CD4-positive, alpha-beta T cell treated with Interleukin-15 for 1 hour (primary cell): ENCODE results near the gene CPLX3.

Experiments
- DNase-seq: peaks from one replicate; pipeline ENCODE4 v3.0.0-alpha.2; 2020

The CPLX3 gene

DNA sequence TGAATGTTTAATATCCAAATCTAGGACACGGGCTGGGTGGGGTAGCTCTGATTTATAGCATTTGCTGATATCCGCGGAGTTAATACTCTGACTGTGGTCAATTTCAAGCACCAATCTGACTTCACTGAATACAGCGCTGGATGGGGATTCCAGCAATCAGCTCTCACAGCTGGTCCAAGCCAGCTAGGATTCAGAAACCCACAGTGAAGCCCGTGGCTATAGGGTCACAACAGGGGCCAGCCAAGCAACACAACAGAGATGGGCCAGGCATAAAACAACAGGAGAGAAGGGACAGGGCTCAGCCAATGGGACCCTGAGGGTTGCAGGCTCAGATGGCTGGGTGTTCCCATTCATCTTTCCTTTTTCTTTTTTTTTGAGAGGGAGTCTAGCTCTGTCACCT lies 19.1 kb upstream of the CPLX3 start:
- no peak for DNase-seq

DNA sequence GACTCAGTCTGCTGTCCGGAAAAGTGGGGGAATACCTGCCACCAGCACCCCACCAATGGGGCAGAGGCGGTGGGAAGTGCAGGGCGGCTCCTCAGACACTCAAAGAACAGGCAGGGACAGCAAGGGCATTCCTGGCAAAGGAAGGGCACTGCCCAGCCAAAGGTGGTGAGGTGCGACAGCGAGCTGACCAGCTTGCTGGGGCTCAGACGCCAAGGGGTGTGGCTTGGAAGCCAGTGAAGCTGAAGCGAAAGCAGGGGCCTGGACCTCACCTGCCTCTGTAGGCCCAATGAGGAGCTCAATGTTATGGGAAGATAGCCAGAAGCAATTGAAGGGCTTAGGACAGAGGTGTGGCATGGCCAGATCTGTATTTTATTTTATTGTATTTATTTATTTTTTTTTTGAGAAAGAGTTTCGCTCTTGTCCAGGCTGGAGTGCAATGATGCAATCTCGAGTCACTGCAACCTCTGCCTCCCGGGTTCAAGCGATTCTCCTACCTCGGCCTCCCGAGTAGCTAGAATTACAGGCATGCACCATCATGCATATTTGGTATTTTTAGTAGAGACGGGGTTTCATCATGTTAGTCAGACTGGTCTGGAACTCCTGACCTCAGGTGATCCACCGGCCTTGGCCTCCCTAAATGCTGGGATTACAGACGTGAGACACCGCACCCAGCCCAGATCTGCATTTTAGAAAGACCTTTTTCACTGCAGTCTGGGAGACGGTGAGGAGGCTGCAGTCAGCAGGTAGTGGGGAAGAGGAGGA lies 18.2 kb upstream of the CPLX3 start:
- no peak for DNase-seq

DNA sequence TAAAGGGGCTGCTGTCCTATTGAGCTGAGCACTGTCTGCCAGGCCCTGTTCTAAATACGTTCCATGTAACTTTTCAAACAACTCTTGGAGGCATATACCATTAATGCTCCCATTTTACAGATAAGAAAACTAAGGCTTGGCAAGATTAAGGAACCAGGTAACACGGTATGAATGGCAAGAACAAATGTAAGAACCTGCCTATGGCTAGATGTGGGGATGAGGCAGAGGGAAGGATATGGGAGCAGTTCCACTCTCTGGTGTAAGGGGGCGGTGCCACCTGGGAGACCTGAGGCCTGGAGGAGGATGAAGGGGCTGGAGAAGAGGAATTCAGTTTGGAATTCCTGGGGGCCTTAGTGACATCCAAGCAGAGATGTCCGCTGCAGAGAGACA lies 17.6 kb upstream of the CPLX3 start:
- DNase-seq: no peak

DNA sequence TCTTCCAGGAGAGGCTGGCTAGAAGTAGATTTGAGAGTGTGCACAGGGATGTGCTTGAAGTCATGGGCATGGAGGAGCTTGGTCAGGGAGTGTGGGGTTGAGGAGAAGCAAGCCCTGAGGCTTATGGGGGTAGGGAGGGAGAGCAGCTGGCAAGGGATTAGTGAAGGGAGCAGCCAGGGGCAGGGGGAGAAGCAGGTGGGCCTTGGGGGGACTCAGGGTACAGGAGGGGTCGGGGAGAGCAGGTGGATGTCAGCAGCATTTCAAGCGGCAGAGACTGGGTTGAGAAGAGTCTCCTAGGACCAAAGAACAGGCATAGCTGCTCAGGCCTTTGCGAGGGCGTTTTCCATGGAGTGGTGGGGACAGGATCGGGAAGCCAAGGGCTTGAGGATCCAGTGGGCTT lies 17.2 kb upstream of the CPLX3 start:
- DNase-seq: no peak

DNA sequence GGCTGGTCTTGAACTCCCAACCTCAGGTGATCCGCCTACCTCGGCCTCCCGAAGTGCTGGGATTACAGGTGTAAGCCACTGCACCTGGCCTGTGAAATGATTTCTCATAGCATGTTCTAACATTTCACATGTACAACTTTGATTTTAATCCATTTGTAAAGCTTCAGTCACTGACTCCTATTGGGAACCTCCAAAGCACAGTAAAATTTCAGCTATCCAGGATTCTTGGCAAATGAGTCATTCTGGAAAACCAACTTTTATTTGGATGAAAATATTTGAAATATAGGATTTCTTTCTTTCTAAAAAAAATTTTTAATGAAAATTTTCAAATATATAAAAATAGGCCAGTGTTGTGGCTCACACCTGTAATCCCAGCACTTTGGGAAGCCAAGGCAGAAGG lies 16.5 kb upstream of the CPLX3 start:
- no peak for DNase-seq

DNA sequence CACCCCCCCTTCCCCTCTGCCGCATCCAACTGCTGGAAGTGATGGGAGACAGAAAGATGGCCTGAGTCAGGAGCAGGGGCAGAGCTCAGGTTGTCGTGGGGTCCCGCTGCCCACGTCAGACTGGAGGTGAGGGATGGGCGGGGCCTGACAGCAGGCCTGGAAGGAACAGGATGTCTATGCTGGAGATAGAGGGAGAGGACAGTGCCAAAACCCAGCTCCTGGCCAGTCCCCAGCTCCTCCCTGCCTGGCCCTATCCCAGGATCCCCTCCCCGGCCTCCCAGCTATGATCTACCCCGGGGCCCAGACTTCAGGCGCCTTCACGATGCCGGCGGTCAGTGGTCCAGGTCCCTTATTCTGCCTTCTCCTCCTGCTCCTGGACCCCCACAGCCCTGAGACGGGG lies 13.9 kb upstream of the CPLX3 start, which contains the start of gene LMAN1L:
Gene LMAN1L, plus strand, starts transcription at position 303 of the 400 bp plus-strand sequence. Its CDS starts 20 bp downstream, at position 323.
- no peak for DNase-seq

DNA sequence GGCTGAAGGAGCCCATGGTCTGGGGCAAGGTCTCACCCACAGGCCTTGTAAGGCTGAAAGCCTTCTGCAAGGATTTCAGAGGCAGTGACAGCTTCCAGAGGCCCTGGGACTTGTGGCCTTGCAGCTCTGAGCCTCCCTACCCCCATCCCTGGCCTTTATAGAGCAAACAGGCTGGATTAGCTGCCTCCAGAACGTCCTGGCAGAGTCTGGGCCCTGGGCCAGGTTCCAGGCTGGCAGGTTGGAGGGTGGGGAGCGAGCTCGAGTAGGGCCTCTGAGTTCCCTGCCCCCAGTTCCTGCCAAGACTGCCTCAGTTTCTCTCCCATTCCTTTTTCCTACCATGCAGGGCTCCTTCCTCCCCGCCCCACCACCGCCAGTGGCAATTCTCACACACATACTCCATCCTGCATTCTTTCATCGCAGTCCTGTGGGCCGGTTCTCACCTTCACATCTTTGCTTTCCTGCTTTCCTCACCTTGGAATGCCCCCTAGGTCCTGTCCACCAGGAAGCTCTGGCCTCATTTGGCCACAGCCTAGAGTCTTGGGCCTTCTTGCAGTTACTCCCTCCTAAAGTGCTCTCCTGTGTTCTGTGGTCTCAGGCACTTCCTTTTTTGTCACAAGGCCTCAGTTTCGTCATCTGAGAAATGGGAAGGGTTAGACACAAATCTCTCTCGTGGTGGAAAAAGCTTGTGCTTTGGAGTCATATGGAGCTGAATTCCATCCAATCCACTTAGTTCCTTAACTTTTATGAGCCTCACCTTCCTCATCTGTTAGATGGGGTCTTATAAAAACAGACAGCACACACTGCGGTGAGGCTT lies 11.1 kb upstream of the CPLX3 start:
- DNase-seq: no peak

DNA sequence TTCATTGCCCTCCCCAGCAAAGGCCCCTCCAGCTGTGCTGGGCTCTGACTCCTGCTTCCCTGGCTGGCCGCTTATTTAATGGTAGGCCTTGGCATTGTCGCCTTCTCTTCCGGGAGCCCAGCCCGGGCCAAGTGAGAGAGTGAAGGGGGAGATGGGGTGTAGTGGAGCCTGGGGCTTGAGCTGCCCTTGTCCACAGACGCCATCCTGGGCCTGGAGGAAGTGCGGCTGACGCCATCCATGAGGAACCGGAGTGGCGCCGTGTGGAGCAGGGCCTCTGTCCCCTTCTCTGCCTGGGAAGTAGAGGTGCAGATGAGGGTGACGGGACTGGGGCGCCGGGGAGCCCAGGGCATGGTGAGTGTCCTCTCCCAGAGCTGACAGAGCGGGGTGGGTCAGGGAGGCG lies 10.5 kb upstream of the CPLX3 start:
- DNase-seq: no peak

DNA sequence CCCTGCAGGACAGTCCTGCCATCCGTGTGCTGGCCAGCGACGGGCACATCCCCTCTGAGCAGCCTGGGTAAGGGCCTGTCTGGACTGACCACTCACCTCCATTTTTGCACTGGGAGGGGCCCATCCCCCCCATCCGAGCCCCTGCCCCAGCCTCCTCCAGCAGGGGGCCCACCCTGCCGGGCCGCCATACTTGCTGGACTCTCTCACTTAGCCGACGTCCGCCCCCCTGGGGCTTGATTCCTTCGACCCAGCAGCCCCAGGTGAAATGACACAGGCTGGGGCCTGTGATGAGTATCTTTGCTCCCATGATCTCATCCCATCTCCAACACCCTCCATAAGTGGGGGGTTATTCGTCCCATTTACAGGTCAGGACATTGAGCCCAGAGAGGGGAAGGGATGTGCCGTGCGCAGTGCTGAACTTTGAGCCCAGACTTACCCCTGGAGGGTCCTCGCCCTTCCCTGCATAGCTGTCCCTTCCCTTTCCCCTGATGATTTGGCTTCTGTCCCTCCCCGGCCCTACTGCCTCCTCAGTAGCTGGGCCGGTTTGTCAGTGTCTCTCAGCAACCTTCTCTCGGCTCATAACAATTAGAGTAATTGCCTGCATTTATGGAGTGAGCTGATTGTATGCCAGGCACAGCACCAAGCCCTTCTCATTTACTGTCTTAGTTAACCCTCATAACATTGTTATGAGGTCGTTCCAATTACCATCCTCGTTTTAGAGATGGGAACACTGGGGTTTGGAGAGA lies 9.6 kb upstream of the CPLX3 start:
- no peak for DNase-seq

DNA sequence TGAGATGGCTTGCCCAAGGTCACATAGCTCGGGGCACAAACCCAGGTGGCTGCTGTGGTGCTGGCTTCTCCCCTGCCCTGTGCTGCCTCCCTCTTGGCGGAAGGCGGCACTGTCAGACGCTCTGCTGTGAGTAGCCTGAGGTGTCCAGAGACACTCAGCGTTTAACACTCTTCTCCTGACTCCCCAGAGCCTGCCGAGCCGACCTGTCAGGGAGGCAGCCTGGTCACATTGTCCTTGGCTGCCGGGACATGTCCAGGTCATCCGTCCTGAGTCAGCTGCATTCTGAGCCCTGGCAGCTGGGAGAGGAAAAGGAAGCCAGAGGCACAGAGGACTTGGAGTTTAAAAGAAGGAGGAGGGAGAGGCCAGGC lies 9.1 kb upstream of the CPLX3 start:
- no peak for DNase-seq

DNA sequence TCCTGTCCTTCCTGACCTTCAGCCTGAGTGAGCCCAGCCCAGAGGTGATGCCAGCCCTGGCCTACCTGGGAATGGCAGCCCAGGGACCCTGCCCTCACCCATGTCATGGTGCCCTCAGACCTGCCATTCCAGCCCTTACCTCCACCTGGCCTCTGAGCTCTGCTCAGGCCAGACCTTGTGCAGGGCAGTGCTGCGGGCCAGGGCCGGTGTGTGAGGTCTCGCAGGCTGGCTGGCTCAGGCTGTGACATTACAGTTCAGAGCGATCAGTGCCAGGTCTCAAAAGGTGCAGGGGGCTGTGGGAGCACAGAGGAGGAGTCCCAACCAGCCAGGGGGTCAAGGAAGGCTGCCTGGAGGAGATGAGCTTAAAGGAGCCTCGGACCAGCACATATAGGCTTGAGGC lies 6.4 kb upstream of the CPLX3 start:
- no peak for DNase-seq

DNA sequence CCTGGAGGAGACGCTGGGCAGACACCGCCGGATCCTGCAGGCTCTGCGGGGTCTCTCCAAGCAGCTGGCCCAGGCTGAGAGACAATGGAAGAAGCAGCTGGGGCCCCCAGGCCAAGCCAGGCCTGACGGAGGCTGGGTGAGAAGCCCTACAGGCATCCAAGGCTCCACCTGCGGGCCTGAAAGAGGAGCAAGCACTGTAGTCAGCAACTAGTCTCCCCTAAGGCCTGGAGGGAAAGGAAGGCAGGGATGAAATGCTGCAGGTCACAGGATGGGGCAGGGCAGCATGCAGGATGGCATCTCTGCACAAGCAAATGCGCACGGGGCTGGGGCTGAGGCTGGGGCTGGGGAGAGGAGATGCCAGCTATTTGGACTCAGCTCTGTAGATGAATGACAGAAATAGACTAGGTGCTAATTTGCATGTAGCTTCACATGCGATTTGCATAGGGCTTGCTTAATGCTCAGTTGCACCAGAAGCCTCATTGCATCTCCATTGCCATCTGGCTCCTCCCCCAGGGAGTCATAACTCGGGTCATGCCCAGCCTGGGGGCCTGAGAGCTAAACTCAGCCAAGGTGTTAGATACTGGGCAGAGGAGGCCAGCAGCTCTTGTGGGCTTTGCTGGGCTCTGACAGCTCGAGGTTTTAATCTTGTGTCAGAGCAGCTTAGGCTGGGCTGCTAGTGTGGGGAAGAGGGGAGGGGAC lies 5.2 kb upstream of the CPLX3 start:
- DNase-seq: peak; percentile 45

DNA sequence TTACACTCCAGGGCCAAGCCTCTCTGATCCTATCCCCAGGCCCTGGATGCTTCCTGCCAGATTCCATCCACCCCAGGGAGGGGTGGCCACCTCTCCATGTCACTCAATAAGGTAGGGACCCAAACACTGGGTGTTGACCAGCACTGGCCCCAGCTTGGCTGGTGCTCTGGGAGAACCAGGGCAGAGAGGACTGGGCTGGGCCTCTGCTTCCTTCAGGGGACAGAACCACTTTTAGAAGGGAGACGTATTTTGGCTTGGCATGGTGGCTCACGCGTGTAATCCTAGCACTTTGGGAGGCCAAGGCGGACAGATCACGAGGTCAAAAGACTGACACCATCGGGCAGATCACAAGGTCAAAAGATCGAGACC lies 4.7 kb upstream of the CPLX3 start:
- no peak for DNase-seq

DNA sequence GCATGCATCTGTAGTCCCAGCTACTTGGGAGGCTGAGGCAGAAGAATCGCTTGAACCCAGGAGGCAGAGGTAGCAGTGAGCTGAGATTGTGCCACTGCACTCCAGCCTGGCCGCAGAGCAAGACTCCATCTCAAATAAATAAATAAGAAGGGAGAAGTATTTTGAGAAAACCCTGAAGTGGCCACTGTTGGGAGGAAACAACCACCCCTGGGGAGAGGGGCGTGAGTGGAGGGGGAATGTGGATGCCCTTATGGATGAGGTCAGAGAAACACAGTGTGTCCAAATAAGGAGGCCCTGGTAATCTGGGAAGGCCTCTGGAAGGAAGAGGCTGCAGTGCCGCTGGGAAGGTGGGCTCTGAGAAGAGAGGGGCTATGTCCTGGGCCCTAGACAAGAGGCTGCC lies 4.2 kb upstream of the CPLX3 start:
- no peak for DNase-seq

DNA sequence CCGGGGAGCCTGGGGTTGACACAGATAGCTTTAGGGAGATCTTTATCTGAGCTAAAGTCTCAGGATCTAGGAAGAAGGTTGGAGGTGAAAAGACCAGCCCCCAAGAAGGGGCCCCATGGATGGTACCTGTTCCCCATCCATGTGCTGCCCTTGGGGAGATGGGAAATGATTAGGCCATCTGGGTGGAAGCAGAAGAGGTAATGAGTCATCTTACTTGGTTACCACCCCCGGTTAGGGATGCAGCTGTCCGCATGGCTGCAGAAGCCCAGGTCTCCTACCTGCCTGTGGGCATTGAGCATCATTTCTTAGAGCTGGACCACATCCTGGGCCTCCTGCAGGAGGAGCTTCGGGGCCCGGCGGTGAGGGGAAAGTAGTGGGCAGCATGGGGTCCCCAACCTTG lies 3.1 kb upstream of the CPLX3 start:
- no peak for DNase-seq

DNA sequence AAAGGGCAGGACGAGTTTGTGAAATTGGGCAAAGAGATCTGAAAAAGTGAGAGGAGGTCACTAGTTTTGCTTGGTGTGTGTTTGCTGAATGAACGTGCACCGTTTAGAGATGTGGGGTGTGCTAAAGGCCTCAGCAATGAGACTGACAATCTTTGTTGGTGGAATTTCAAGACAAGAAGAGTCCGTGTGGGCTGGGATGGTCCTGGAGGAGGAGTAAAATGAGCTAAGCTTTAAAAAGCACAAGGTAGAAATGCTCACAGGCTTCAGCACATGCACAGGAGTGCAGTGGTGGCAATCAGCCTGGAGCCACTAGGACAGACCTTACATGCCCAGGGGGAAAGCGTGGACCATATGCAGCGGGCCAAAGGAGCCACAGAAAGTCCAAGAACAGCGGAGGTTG lies 1.5 kb upstream of the CPLX3 start:
- DNase-seq: no peak

DNA sequence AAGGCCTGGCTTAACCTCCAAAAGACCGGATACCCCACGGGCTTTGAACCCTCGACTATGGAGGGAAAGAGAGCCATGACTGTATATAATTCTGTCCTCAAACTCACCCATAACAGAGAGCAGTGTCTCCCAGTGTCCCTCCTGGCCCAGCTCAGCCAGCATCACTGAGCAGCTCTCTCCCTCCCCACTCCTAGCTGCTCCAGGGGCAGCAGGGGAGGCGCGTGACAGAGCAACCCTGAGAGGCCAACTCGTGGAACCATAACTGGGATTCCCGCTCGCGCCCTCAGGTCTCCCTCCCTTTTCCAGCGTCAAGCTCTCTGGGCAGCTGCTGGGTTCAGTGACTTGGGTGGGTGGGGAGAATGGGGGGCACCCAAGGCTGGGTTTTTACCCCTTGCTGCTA lies 561 bp upstream of the CPLX3 start:
- no peak for DNase-seq

DNA sequence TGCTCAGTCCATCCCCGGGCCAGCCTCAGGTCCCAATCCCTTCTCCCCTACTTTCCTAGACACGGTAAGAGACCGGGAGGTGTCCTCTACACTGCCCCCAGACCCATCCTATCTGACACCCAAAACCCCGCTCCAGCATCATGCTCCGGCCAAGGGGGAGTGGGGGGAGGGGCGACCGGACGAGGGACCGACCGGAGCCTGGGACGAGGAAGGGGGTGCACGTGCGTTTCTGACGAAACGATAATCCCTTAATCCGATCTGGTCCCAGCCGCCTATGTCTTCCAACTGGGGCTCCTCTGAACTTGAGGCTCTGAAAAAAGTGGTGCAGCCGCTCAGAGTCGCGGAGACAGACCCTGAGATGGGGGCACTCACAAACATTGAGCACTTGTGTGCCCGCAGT lies 494 bp downstream of the CPLX3 start:
- DNase-seq: no peak

DNA sequence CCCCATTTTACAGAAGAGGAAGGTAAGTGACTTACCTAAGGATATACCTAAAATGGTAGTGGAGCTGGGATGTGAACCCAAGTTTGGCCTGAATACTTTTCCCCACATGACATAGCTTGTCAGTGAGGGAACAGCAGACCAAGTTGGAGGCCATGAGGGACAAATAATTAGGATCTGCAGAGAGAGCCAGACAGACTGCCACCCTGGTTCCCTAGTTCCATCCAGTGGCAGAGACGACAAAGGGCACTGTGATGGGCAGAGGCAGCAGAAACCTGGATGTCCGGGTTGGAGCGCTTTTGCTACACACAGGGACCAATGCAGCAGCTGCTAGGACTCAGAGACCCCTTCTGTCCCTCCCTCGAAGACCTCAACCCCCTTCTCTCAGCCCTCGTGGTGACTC lies 1.2 kb downstream of the CPLX3 start:
- DNase-seq: no peak

DNA sequence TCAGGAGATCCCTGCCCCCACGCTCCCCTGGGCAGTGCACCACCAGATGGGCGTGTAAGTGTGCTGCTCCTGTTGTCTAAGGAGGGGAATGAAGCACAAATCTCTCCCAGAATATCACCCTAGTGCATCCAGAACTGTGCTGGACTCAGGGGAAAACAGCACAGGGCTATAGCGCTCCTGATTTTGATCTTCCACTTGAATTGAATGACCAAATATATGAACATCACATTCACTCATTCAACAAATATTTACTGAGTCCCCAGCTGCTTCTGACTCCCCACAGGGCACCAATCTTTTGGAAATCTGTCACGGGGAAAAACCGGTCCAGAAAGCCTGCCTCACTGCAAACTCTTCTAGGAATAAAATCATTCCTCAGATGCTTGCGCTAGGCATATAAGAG lies 2.4 kb downstream of the CPLX3 start:
- DNase-seq: no peak

DNA sequence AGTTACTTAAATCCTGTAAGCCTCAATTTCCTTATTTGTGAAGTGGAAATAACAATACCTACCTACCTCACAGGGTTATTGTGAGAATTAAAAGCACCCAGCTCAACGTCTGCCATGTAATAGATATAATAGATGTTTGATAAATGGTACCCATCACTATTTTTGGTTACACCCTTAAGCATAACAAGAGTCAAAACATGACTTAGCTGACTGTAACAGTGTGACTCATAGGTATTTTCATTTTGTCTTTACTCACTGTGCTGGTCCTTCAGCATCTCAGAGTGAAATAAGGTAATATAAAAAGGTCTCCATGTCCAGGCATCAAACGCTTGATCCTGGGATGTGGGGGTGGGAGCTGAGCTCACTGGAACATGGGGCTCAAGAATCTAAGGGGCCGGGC lies 3.1 kb downstream of the CPLX3 start:
- DNase-seq: no peak

DNA sequence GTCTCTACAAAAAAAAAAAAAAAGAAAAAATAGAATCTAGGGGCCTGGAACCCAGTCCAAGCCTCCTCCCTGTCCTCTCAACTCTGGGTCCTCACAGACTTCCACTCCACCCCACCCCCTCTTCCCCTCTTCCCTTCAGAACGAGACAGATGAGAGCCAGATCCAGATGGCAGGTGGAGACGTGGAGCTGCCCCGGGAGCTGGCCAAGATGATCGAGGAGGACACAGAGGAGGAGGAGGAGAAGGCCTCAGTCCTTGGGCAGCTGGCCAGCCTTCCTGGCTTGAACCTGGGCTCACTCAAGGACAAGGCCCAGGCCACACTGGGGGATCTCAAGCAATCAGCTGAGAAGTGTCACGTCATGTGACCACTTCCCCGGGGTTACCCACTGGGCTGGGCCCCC lies 3.6 kb downstream of the CPLX3 start:
- no peak for DNase-seq

DNA sequence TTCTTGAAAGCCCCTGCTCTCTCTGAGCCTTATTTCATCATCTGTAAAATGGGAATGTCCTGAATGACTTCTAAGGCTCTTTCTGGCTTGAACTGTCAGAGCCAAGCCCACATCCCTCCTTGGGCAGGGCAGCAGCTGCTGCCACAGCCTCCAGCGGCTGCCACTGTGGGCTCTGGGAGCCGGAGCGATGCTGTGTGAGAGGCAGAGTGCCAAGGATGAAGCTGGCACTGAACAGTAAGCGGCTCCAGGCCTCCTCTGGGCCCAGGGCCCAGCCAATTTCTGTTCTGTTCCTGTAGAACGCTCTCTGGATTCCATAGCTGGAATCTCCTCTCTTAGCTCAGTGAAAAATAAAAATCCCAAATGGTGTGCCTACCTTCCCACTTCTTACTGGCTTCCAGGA lies 4.4 kb downstream of the CPLX3 start:
- no peak for DNase-seq
